Neural cell (in vitro differentiated cells): ENCODE results near the gene MYBL2. TPM values are rescaled to one million over a fixed set of nuclear protein-coding genes. Genes with fewer than 3 reads are reported as not detected.

ENCODE experiments used
- H2AFZ ChIP-seq: fragments of 200-600, 300-800 bp; sonication (generic), shearing (Covaris generic); 2 replicates; pipeline ENCODE4 v1.6.0; 2014; ENCODE audit warnings: low read depth, mild to moderate bottlenecking, antibody characterized with exemption, low read length, moderate library complexity
- H3F3A ChIP-seq: fragments of 200-600 bp; shearing (Covaris generic); 2 replicates; pipeline ENCODE4 v1.6.1; 2016; ENCODE audit warnings: mild to moderate bottlenecking, moderate library complexity, mixed read lengths, antibody characterized with exemption, low read length; ENCODE audit not compliant: insufficient read depth, poor library complexity, severe bottlenecking
- H3K27ac ChIP-seq: fragments of 200-600, 300-800 bp; sonication (generic), shearing (Covaris generic); 2 replicates; pipeline ENCODE4 v1.5.1; 2014; ENCODE audit warnings: mild to moderate bottlenecking, low read length, moderate library complexity
- H3K27me3 ChIP-seq: fragments of 300-800, 200-600 bp; sonication (generic), shearing (Covaris generic); 2 replicates; pipeline ENCODE4 v1.6.0; 2014; ENCODE audit warnings: mild to moderate bottlenecking, low read depth, low read length, moderate library complexity; ENCODE audit not compliant: insufficient read depth
- H3K36me3 ChIP-seq: fragments of 300-800, 200-600 bp; sonication (generic), shearing (Covaris generic); 2 replicates; pipeline ENCODE4 v1.5.1; 2014; ENCODE audit warnings: mild to moderate bottlenecking, antibody characterized with exemption, low read length, moderate library complexity; ENCODE audit not compliant: insufficient read depth
- H3K4me2 ChIP-seq: fragments of 300-800, 200-600 bp; sonication (generic), shearing (Covaris generic); 2 replicates; pipeline ENCODE4 v1.6.0; 2014; ENCODE audit warnings: mild to moderate bottlenecking, low read length
- H3K4me3 ChIP-seq: fragments of 300-800, 200-600 bp; sonication (generic), shearing (Covaris generic); 2 replicates; pipeline ENCODE4 v1.5.1; 2014; ENCODE audit warnings: mild to moderate bottlenecking, low read length, moderate library complexity
- H3K79me2 ChIP-seq: fragments of 200-600 bp; shearing (Covaris generic); replicated peaks from 2 replicates; pipeline ENCODE4 v1.6.0; 2014; ENCODE audit warnings: mild to moderate bottlenecking, low read length, moderate library complexity; ENCODE audit not compliant: insufficient read depth
- H3K9ac ChIP-seq: fragments of 300-800, 200-600 bp; sonication (generic), shearing (Covaris generic); 2 replicates; pipeline ENCODE4 v1.6.1; 2016; ENCODE audit warnings: mild to moderate bottlenecking, low read length, mixed read lengths
- H3K9me2 ChIP-seq: fragments of 200-600 bp; shearing (Covaris generic); 2 replicates; pipeline ENCODE4 v1.6.1; 2016; ENCODE audit warnings: mild to moderate bottlenecking, low read length, mixed read lengths; ENCODE audit not compliant: insufficient read depth
- H3K9me3 ChIP-seq: fragments of 200-600, 300-800 bp; sonication (generic), shearing (Covaris generic); 2 replicates; pipeline ENCODE4 v1.6.1; 2016; ENCODE audit warnings: mild to moderate bottlenecking, mixed run types, low read length, moderate library complexity, mixed read lengths
- H4K20me1 ChIP-seq: fragments of 200-600 bp; shearing (Covaris generic); 2 replicates; pipeline ENCODE4 v1.6.1; 2016; ENCODE audit warnings: mild to moderate bottlenecking, mixed run types; ENCODE audit not compliant: insufficient read depth
- CTCF ChIP-seq: fragments of 450-650 bp; IDR thresholded peaks from 2 replicates; pipeline ENCODE4 v1.5.1; 2014; ENCODE audit warnings: antibody characterized with exemption, mild to moderate bottlenecking, moderate library complexity; ENCODE audit not compliant: poor library complexity, severe bottlenecking
- EP300 ChIP-seq: fragments of 450-650 bp; conservative IDR thresholded peaks from 2 replicates; pipeline ENCODE4 v1.6.1; 2014; ENCODE audit warnings: antibody characterized with exemption, mild to moderate bottlenecking, moderate library complexity; ENCODE audit not compliant: poor library complexity, severe bottlenecking
- EZH2 ChIP-seq: fragments of 200-600, 300-800 bp; shearing (Covaris generic), sonication (generic); IDR thresholded peaks from 2 replicates; pipeline ENCODE4 v1.6.1; 2014; ENCODE audit warnings: antibody characterized with exemption, low read length, borderline replicate concordance, mild to moderate bottlenecking; ENCODE audit not compliant: insufficient read depth, poor library complexity, severe bottlenecking
- MXI1 ChIP-seq: fragments of 450-650 bp; conservative IDR thresholded peaks from 2 replicates; pipeline ENCODE4 v1.6.1; 2014; ENCODE audit warnings: antibody characterized with exemption, mild to moderate bottlenecking; ENCODE audit not compliant: poor library complexity, severe bottlenecking
- POLR2AphosphoS5 ChIP-seq: IDR thresholded peaks from 2 replicates; pipeline ENCODE4 v1.6.1; 2012
- RAD21 ChIP-seq: fragments of 450-650 bp; conservative IDR thresholded peaks from 2 replicates; pipeline ENCODE4 v1.6.1; 2014; ENCODE audit warnings: antibody characterized with exemption, mild to moderate bottlenecking, moderate library complexity
- SMC3 ChIP-seq: fragments of 450-650 bp; conservative IDR thresholded peaks from 2 replicates; pipeline ENCODE4 v1.6.1; 2014; ENCODE audit warnings: antibody characterized with exemption, mild to moderate bottlenecking, moderate library complexity; ENCODE audit not compliant: poor library complexity
- TAF1 ChIP-seq: IDR thresholded peaks from 2 replicates; pipeline ENCODE4 v1.6.1; 2012; ENCODE audit warnings: low read depth
- polyA plus RNA-seq: library from polyadenylated mRNA; depleted of rRNA; stranded (reverse); fragments of >200 nt; gene quantifications from 2 replicates; pipeline ENCODE4 v1.2.3, GENCODE V29; 2014
- TF ChIP-seq, protein P1 (sequence below): IDR thresholded peaks from 2 replicates; pipeline ENCODE4 v1.6.1; 2012; ENCODE audit warnings: borderline replicate concordance

The MYBL2 gene
- polyA plus RNA-seq, 1 donor from 2014 or later = not detected

- H4K20me1 ChIP-seq = no peaks in the 10 kb centered on the region
- no peaks in the 10 kb centered on the region for H3K79me2 ChIP-seq
- H3K4me2 ChIP-seq = no peak overlapping the region
- H3K9me2 ChIP-seq = no peaks in the 10 kb centered on the region
- H3K36me3 ChIP-seq = no peaks in the 10 kb centered on the region
- no peak overlapping the region for H2AFZ ChIP-seq
- H3K9me3 ChIP-seq = no peaks in the 10 kb centered on the region
- H3F3A ChIP-seq = no peaks in the 10 kb centered on the region
- TF ChIP-seq MXI1 = no peak
- no peak for TF ChIP-seq RAD21
- TF ChIP-seq, protein P1, sequence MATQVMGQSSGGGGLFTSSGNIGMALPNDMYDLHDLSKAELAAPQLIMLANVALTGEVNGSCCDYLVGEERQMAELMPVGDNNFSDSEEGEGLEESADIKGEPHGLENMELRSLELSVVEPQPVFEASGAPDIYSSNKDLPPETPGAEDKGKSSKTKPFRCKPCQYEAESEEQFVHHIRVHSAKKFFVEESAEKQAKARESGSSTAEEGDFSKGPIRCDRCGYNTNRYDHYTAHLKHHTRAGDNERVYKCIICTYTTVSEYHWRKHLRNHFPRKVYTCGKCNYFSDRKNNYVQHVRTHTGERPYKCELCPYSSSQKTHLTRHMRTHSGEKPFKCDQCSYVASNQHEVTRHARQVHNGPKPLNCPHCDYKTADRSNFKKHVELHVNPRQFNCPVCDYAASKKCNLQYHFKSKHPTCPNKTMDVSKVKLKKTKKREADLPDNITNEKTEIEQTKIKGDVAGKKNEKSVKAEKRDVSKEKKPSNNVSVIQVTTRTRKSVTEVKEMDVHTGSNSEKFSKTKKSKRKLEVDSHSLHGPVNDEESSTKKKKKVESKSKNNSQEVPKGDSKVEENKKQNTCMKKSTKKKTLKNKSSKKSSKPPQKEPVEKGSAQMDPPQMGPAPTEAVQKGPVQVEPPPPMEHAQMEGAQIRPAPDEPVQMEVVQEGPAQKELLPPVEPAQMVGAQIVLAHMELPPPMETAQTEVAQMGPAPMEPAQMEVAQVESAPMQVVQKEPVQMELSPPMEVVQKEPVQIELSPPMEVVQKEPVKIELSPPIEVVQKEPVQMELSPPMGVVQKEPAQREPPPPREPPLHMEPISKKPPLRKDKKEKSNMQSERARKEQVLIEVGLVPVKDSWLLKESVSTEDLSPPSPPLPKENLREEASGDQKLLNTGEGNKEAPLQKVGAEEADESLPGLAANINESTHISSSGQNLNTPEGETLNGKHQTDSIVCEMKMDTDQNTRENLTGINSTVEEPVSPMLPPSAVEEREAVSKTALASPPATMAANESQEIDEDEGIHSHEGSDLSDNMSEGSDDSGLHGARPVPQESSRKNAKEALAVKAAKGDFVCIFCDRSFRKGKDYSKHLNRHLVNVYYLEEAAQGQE = no peak
- H3K9ac ChIP-seq = no peak overlapping the region
- no peak overlapping the region for H3K4me3 ChIP-seq
- no peaks in the 10 kb centered on the region for H3K27me3 ChIP-seq
- no peak overlapping the region for H3K27ac ChIP-seq
Measured at GRCh38 chr20:43702502-43702901, 35.6 kb downstream of the MYBL2 start.

DNA sequence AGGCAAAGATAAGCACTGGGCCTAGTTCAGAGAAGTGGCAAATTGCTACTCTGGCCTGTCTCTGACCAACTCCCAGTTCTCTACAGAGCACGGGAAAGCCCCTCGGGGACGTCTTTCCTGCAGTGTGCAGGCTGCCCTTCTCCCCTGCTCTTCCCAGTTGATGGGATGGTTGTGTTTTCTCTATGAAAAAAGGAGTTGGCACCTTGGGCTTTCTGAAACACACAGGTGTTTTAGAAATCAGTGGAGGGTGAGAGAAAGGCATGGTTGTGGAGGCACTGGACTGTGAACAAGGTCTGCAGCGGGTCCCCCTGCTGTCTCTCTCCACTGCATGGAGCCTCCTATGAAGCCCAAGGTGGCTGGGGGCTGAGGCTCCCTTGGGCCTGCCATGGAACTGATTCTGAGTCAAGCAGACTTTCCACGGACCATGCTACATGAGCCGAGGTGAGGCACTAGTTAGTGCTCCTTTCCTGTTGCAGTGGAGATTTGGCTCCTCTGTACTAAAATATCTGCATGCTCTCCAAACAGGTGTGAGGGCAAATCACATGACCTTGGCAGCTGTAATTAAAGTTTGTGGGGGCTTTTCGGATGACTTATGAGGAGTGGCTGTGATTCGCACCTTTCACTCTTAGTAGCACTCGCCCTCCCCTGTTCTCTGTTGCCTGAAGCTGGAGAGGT is 43.6 kb downstream of the MYBL2 start:
- Histone ChIP-seq H3K79me2 (no peaks in the 10 kb centered on the region), H3K4me2 (no peak overlapping the region), H3K9me2 (no peaks in the 10 kb centered on the region), H3K9me3 (no peaks in the 10 kb centered on the region), H2AFZ (no peak overlapping the region), H3K4me3 (no peak overlapping the region), H3K27ac (no peak overlapping the region), H4K20me1 (no peaks in the 10 kb centered on the region), H3K27me3 (no peaks in the 10 kb centered on the region), H3F3A (no peaks in the 10 kb centered on the region), H3K36me3 (no peaks in the 10 kb centered on the region), H3K9ac (no peak overlapping the region)
- no peak for TF ChIP-seq EP300
- TF ChIP-seq MXI1 = no peak
- no peak for TF ChIP-seq TAF1
- no peak for TF ChIP-seq SMC3
- TF ChIP-seq, protein P1 = no peak
- no peak for TF ChIP-seq CTCF
- TF ChIP-seq EZH2 = no peak
- no peak for TF ChIP-seq POLR2AphosphoS5
- no peak for TF ChIP-seq RAD21
